LoVo (cell line): Measurements from ENCODE around the gene AUTS2.

ENCODE experiments used
- DNase-seq: peaks from one replicate; pipeline ENCODE4 v3.0.0-alpha.2; 2016; ENCODE audit warnings: low spot score

Gene AUTS2

DNA sequence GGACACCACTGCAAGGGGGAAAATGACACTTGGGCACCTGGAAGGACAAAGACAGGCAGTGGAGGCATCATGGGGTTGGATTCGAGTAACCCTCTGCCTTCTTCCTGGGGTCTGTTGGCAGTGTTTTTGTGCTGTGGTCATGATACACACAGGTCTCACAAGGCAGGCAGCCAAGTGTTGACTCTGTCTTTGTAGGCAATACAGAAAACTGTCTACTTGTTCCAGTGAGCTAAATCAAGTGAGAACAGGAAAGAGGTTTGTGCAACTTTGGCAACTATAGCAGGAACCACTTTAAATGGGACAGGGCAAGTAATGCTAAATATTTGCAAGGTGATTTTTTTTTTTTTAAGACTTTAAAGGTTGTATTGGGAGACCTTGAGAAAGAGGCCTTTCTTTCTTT lies 955.1 kb downstream of the AUTS2 start:
- DNase-seq, result no peak

DNA sequence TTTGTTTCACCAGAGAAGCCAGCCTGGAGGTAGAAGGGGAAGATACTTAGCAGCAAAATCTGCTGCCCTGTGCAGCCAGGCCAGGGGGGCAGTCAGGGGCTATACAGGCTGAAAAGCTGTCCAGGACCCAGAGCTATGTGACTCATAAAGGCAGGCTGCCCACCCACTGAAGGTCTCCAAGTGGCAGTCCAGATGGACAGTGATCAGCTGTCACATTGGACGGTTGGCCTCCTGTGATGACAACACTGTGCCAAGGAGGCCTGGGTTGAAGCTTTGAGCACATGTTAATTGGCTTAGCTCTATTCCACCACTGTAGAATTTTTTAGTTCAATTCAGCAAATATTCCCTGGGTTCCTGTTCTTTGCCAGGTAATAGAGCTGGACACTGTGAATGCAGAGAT lies 956.4 kb downstream of the AUTS2 start:
- DNase-seq, result no peak

DNA sequence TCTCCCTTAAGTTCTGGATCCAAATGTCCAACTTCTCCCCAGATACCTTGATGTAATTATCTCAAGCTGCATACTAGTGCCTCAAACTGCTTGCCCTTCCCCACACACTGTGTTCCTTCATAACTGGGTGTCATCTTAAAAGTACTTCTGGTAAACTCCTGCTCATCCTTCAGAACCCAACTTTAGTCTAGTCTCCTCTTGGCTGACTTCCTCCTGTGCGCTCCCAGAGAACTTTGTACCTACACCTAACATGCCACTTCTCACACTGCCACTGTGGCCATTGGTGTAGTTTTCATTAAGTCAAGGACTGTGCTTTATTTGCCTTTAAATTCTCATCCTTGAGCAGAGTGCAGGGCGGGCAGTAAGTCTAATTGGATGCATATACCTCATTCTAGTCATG lies 958.5 kb downstream of the AUTS2 start:
- no peak for DNase-seq

DNA sequence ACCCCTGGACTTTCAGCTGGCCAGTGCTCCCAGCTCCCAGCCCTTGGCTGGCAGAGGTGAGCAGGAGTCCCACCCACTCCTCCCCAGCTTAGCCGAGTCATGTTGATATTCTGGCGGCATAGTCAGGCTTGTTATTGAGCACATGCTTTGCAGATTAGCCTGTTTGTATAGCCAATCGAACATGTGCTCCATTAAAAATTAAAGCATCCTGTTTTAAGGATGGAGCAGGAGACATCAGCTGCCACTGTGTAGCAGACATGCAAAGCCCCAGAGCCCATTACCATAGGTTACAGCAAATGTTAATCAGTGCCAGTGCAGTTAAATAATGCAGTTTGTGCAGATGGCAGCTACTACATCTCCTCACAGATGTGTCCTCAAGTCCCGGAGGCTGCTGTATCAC lies 959.1 kb downstream of the AUTS2 start:
- no peak for DNase-seq

DNA sequence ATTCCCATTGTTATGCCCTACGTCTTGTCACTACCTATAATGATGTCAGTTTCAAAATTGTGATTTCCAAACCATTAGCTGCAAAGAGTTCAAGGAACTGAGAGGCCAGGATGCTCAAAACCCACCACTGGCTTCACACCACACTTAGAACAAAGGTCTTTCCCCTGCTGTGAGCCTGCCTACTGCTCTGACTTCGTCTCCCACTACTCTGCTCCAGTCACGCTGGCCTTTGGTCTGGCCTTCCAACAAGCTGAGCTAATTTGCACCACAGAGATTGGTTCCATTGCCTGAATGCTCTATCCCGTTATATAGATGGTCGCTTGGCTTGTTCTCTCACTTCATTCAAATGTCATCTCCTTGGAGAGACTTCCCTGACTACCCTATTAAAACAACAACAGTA lies 961.5 kb downstream of the AUTS2 start:
- no peak for DNase-seq

DNA sequence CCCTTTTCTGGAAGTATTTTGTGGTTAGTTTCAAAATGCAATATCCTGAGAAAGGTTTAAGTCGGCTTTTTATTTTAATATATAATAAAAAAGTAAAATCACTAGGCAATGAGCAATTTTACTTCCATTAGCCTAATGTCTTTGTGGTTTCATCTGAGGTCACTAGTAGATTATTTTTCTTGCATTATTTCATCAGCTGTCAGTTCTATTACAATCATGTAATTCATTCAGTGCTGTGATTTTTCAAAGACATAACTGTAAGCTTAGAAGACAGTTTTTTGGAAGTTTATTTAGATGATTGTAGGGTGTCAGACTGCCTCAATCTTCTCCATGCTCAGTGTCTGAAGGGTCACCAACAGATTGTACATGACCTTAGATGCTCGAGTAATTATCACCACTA lies 965.7 kb downstream of the AUTS2 start:
- no peak for DNase-seq

DNA sequence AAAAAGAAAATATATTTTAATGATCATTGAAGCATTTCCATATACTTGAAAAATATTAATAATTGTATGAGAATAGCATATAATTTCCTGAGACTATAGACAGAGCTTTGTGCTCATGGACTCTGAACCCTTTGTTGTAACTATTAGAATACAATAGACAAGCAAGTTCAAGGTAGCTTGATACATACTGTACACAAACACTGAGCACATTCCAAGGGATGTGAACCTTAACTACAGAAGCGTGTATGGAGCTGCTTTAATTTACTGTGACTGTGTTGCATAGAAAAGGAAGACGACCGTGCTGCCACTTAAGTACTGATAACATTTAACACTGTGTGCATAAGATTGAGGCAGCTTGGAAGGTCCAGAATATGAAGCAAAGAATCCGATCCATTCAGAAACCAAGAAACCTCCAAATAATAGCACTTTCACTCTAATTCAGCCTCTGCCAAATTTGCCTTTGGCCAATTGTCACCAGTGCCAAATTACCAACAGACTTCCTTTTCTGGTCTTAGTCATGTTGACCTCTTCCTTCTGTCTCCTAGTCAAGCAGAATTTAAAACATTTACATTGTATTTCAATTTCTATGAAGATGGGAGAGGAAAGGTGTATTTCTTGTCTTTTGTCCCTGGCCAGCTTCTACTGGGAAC lies 967.6 kb downstream of the AUTS2 start:
- DNase-seq, result no peak

DNA sequence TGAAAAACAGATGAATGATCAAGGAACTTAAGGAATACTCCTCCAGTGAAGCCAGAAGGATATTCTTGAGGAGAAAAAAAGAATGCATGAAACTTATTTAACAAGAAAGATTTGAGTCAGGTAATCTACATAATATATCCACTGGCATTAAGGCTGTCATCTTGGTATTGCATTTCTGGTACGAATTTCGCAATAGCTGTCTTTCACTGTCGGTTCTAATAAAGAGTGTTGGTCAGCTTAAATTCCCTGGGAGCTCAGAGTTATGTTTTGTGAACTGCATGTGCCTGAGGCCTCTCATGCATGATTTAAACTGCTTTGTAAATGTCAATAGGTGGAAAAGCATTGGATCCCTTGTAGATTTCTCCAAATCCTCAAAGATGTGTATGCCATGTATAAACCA lies 968.4 kb downstream of the AUTS2 start:
- no peak for DNase-seq

DNA sequence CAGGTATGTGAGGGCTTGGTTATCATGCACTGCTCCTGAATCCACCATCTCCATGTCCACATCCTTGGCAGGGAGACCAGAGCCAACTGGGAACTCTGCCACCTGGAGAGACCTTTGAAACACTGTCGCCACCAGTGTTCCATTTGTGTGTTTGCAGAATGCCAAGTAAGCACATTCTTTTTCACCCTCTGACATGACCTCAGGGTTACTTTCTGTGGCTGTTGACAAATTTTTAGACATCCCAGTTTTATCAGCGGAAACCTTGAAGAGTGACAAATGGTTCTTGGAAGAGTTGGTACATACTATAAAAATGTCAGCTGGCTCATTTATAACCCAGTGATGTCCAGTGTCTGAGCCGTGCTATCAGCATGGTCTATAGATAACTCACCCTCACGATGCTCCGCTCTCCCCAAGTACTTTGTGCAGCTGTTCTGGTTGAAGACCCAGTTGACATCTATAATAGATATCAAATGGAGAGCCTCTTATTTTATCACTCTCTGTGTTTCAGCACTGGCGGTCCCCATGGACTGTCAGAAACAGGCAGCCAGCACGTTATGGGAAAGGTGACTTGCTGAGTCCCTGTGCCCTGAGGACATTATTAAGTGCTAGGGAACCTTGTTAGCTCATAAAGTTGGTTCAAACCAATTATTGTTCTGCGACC lies 970.5 kb downstream of the AUTS2 start:
- DNase-seq, result no peak

DNA sequence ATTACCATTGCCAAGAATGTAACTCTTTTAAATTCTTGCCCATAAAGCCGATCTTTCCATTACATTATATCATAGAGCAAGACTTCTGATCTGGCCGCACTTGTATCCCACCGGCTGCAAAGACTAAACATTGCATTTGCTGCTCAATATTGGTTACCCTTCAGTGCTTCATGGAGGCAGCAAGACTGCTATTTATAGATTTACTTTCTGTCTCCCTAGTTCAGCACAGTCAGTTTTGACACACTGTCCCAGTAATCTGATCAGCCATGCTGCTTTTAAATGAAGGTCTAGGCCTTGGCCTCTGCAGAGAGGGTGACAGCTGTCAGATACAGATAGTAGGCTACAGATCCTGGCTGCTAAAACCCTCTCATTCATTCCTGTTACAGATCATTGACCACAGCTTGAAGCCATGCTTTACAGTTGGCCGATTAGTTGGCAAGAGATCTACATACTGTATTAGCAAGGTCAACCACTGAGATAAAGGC lies 971.1 kb downstream of the AUTS2 start:
- DNase-seq, result no peak

DNA sequence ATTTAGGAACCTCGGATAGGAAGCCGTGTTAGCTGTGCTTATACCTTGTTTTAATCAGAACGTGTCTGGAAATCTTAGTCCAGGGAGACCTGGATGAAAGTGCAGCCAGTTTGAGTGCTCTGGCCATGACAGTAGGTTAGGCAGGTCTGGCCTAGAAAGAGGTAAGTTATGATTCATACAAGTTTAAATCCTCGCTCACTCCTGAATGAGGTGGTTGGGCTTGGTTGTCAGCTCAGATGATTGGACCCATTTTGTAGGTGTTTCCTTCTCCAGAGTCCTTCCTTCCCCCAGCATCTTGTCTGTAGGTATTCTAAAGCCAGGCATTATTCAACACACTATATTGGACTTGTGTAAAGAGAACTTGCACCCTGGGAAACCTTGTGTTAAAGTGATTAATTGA lies 971.8 kb downstream of the AUTS2 start:
- no peak for DNase-seq

DNA sequence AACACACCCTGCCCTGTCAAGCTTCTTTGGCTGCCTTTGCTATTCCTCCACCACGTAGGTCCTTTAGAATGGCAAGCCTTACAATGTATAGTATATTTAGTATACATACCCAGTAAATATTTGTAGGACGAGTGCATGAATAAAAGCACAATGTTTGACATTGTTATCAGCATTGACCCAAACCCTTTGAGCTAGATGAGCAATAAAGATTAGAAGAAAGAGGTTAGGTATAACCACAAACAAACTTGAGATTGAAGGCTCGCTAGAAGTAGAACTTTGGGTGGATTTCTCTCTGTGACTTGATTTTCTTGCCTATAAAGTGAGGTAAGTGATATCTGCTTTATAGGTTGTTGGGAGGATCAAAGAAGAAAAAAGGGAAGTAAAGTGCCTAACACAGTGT lies 972.7 kb downstream of the AUTS2 start:
- DNase-seq, result peak; percentile 78

DNA sequence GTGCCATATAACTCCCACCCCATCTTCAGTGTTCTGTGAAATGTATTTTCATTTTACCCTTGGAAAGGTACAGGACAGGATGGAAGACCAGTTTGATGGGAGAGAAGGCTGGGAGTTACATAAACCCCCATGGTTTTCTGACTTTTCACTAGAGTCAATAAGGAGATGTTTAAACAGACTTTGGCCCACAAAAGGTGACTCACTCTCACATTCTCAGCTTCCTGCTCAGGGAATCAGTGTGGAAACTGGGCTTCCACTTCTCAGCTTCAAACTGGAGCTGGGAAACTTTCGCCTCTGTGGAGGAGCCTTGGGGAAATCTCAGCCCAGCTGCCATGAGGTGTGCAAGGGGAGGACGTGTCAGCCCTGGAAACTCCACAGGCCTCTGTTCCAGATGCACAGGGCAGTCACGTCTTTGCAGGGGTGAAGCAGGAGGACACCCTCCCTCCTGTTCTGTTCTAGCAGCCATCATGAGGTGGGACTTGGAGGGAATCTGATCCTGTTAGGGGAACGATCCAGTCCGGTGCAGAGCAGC lies 973.2 kb downstream of the AUTS2 start:
- peak; percentile 86 for DNase-seq

DNA sequence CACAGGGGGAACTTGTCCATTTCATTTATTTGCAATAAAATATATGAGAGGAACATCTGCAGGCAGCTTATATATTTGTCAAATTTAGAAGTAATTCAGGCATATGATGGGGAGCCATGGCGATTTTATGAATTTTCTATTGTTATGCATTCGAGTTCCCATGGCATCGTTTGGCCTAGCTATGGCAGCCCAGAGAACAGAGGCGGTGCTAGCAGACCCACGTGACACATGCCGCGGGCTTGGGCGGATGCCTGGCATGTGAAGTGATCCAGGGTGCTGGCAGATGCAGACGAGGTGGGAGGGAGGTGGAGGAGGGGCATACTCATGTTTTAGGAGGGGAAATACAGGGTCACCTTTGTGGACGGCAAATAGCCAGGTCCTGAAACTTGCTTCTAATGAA lies 973.7 kb downstream of the AUTS2 start:
- peak; percentile 26 for DNase-seq

DNA sequence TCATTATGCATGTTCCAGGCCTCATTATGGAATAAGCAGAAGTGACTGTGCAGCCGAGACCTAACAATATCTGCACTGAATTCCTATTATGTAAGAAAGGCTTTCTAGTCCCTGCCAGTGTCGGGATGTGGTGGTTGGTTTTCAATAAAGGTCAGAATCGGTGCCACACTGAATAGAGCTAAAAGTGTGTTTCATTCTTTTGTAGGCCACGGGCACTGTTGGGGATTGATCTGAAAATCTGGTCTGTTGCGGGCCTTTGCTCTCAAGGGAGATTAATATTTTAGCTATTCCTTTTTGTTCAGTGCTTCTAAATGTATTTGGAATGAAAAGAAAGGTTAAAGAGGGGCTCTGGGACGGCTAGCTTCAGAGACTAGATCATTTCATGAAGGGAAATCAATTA lies 974.3 kb downstream of the AUTS2 start:
- DNase-seq, result no peak

DNA sequence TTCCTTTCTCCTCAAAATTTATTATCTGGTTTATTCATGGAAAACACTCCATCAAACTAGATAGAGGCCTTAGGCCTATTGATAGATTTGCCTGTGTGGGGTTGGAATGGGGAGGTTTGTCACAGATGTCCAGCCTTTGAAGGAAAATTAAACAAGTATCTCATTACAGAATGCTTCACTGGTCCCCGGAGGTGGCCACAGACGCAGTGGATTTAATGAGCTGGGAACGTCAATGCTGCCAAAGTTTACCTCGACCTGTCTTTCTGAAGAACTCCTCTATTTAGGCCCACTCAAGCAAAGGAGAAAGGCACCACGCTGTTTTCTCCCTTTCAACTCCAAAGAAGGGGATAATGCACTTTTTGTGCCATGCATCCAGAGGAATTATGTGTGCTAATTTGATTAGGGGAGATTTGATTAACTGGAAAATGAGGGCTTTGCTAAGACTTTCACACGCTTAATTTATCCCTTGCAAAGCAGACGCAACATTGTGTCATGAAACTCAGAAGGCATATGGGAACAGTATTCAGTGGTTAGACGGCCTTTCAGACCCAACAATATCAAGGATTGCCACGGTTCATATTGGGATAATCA lies 974.9 kb downstream of the AUTS2 start:
- no peak for DNase-seq

DNA sequence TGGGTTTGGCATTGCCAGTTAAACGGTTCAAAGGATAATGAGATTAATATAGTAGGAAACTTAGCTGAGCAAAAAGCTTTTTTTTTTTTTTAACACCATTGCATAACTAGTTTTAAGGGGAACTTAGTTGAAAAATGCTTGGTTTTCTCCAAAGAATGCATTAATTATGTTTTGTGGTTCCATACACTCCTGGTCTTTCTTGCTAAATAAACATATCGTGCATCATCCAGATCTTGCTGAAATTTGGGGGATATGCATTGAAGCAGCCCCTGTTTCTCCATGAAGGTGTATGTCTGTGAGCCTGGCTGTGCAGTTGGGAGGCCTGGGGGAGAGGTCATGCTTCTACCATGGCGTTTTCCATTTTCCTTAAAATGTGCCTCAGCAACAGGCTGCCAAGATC lies 975.4 kb downstream of the AUTS2 start:
- no peak for DNase-seq

DNA sequence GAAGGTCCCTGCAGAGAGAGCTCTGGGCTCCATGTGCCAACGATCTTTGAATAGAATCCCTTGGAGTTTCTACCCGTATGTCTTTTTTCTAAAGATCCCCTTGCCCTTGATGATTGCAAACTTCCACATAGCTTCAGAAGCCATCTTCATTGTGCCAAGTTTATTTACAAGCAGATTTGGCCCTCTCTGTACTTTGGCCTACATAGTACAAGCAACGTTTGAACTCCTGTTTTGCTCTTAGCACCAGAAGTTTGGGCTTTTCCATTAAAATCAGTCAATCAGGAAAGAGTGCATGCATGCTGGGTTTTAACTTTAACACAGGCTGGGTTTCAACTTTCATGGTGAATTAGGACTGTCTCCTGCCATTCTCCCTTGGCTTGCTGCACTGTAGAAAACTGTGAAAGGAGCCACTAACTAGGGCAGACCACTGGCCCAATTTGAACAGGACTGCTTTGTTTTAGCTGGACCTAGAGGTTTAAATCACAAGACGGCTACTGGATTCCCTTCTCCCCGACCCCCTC lies 976.1 kb downstream of the AUTS2 start:
- no peak for DNase-seq

DNA sequence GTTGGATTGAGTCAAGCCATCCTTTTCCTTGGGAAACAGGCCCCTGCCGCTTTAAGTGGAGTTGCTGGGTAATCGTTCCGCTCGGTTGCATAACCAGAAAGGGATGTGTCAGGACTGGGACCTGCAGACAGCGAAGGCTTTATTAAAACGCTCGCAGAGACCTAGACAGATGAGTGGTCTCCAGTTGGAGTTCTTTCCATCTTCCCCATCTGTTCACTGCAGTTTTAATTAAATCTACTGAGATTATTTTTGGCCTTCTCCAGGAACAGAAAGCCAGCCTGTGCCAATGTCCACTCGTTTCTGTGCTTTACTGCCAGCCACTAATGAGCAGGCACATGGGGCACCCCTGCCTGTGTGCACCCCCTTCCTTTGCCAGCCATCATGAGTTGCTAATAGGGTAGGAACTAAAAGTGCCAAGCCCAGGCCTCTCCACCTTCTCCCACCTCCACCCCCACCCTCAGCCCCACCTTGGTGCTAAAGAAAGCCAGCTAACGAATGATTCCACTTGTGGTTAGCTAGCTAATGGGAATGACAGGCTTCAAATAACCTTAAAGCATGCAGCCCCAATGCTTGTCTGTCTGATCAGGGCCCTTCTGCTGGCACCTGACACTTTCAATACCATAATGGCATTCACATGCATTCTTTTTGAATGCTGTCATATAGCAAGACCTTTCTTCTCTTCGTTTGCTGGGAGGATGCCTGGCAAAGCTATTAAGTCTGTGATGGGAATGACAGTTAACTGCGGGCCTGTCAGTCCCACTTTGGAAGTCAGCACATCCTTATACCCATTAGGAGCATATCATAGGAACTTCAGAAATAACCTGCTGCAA lies 976.9 kb downstream of the AUTS2 start:
- DNase-seq, result no peak

DNA sequence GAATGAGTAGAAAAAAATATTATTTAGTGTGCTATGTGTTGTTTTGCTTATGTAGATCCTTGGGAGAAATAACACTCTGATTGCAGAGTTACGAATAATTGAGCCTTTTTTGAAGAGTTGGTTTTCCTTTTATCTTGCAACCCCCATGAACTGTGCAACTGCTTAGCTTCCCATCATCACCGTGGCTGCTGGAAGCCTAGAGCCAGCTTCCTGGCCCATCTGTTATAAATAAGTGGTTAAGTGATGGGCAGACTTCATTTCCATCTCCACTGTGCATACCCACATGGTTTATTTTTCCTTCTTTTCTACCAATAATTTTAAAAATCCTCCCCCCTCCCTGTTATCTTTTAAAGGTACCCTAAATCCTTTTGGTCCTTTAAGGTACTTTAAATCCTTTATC lies 978.8 kb downstream of the AUTS2 start:
- no peak for DNase-seq

DNA sequence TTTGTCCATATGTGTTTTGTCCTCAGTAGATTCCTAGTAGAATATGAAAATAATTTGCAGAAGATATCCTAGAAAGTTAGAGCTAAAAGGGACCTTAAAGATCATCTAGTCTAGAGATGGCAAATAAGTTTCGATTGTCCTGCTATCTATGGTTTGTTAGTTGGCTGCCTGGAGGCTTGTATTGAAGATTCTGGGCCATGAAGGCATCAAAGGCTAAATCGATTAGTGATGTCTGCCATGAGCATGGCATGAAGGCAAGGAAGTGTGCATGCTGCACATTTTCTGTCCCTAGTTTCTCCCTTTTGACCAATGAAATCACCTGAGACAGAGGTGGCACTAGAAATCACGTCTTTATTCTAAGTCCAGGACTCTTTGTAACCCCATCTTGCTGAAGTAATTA lies 979.9 kb downstream of the AUTS2 start:
- DNase-seq, result no peak

DNA sequence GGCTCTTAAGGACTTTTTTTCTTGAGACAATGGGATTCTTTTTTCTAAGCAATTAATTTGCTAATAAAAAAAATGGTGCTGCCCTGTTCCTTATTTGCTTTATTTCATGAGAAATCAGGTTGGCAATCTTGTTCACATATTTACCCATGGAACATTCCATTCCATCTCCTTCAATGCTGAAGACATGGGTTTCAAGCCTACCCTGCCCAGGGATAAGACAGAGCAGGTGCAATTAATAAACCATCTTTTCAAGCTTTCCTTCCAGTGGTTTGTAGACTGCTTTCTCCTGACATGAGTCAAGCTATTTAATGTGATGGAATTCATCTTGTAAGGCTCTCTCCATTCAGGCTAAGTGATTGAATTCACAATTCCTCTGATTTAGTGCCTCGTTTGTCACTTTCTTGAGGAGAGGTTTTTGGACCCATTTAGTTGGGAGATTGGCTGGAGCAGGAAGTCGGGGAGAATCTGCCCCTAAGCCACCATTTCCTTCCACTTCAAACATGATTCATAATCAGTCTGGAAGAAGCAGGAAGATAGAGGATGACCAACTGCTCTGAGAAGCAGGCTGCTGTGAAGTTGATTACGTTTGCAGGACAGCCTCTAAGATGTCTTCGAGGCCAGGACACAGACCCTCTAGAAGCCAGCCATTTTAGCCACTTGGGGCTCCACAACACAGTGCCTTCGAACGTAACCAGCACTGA lies 981.3 kb downstream of the AUTS2 start:
- DNase-seq, result no peak
